Stimulated activated CD8-positive, alpha-beta memory T cell treated with anti-CD3 and anti-CD28 coated beads, Interleukin-4, amount 100 ng/mL, for 48 hours (primary cell): ENCODE data around the gene PCDHB1.

Experiments used
- DNase-seq: peaks from one replicate; pipeline ENCODE4 v3.0.0-alpha.2; 2020

Gene PCDHB1

GRCh38 chr5:141050622-141051520 is at the start of gene PCDHB1:
PCDHB1 (plus strand) TSS chr5:141051374; CDS start chr5:141051471, 97 bp downstream.
- no peak for DNase-seq

- no peak for DNase-seq
These were observed 49.7 kb upstream of the PCDHB1 start for GRCh38 chr5:141001446-141001843.

DNA sequence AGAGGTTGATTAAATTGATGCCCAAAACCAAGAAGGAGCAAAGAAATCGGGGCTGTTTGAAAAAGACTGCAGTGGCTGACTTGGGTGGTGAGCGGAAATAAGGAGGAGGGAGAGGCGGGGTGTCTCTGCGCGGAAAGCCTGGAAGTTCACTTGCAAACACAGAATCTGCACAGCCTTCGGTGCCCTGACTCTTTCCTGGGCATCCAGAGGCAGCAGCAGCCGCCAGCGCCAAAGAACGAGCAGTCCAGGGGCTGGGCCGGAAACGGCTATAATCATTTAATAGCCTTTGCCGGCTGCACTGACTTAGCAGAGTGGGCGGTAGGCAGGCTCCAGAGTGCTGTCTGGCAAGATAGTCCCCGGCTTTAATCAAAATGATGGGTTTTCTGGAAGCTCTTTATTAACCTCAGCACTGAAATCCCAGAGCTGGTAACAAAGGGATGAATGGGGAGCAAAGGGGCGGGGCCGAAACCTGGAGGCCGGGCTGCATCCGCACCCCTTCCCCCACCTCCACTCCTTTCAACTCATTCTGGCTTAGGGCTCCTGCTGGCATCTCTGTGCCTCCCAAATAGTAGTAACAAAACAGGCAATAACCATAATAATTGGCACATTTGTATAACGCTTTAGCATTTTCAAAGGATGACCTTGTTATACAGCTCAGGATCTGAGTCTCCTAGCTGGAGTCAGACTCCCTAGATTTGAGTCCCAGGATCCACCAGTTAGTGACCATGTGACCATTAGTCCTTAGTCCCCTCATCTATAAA is 49.1 kb upstream of the PCDHB1 start:
- DNase-seq: no peak

DNA sequence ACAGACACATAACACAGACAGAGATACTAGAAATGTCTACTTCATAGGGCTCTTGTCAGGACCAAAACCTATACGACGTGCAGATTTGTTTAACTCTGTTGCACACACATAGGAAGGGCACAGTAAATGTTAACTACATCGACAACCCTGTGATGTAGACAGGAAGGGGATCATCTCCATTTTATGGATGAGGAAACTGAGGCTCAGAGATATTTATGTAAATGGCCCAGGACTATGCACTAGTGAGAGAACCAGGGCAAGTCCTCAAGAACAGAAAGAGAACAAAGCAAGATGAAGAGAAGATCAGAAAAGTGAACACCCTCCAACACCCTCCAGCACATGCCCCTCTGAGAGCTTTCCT is 48.6 kb upstream of the PCDHB1 start:
- no peak for DNase-seq

GRCh38 chr5:141003031-141003430 is 48.1 kb upstream of the PCDHB1 start:
- DNase-seq: no peak

DNA sequence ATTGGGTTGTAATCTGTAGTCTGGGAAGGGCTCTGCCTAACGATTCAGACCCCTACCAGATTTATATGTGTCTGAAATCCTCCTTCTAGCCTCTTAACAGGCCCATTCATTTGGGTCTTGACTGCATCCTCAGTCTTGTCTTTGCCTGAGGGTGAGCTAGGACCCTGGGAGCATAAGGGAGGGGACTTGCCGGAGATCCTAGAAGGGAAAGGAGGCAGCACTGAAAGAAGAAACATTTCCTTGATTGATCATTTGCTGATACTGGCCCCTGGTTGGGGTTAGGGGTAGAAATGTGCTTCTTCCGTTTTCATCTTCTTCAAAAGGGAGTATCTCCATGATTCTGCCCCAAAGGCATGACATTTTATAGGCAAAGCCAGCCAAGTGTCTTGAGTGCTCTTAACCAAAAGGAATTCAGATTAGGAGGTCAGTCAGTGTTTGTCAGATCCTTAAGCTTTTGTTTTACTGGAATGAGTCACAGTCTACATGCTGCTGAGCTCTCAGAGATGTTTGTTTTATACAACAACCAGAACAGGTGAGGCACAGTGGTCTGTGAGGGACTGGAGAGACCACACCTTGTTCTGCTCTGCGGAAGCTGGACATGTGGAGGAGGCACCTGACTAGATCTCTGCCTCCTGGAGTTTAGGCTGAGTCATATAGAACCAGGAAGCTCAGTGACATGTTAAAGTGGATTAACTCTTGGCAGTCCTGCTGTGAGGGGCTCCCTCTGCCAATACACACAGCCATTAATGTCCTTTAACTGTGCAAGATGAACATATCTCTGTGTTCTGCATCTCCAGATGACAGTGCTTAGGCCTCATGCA is 47.2 kb upstream of the PCDHB1 start:
- DNase-seq: no peak

- DNase-seq: no peak
These were observed 43.4 kb upstream of the PCDHB1 start for GRCh38 chr5:141007791-141008190.

DNA sequence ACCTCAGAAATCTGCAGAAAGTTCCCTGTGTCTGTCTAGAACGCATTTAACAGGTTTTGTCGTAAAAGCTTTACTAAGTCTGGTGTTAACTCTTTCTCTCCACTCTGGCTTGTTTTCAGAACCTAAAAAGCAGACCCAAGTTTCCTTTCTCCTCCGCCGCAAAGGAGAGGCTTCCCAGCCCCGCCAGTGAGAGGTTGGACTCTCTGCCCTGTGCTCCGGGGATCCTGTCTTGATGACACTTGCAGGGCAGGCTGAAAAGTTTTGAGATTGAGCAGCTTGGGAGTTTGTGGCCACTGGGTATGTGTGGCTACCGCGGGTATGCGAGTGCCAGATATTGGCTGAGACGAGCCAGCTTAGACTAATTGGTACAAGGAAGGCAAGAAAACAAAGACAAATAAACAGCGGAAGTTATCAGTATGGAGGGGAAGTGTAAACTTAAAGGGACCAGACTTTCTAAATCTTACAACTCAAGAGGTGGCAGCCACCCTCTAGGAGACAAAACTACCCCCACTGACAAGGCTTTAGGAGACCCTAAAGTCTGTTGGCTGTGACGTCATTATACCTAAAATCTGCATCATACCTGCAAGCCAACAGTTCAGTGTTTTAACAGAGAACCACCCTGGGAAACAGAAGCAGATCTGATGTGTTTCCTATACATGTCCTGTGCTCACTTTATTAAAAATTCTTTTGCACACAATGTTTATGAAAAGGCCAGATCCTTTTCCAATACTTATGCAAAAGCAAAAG is 41.0 kb upstream of the PCDHB1 start:
- no peak for DNase-seq

DNA sequence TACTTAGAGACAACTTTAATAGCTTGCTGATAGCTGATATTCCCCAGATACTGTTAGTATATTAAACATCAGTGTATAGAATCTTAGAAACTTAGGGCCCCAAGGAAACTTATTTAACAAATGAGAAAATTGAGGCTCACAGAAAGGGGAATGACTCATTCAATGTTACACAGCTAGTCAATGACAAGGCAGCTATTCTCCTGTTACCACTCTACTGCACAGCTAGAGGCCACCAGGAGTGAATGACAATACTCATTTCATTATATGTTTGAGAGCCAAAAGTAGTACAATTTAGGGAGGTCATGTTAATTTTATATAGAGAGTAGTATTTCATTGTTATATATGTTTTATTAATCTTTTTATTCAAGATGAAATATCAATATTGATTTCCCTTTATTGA is 33.2 kb upstream of the PCDHB1 start:
- no peak for DNase-seq

DNA sequence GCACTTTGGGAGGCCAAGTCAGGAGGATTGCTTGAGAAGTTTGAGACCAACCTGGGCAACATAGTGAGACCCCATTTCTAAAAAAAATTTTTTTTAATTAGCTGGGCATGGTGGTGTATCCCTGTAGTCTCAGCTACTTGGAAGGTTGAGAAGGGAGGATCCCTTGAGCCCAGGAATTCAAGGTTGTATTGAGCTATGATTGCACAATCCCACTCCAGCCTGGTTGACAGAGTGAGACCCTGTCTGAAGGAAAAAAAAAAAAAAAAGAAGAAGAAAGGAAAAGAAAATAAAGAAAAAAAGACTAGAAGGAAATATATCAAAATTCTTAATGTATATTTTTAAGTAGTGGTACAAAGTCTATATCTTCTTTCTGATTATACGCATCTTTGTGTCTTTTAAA is 28.8 kb upstream of the PCDHB1 start:
- DNase-seq: no peak

DNA sequence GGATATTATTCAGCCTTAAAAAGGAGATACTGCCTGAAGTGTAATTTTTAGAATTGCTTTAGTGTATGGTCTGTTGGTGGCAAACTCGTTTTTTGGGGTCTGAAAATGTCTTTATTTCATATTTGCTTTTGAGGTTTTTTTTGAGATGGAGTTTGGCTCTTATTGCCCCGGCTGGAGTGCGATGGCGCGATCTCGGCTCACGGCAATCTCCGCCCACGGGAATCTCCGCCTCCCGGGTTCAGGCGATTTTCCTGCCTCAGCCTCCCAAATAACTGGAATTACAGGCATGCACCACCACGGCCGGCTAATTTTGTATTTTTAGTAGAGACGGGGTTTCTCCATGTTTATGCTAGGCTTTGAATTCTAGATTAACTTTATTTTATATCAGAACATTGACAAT is 20.2 kb upstream of the PCDHB1 start:
- DNase-seq: no peak

- DNase-seq: no peak
These were observed 18.5 kb upstream of the PCDHB1 start for GRCh38 chr5:141032626-141033025.

- DNase-seq: no peak
These were observed 12.1 kb upstream of the PCDHB1 start for GRCh38 chr5:141039061-141039460.

- DNase-seq: no peak
These were observed 11.7 kb upstream of the PCDHB1 start for GRCh38 chr5:141039517-141039916.

DNA sequence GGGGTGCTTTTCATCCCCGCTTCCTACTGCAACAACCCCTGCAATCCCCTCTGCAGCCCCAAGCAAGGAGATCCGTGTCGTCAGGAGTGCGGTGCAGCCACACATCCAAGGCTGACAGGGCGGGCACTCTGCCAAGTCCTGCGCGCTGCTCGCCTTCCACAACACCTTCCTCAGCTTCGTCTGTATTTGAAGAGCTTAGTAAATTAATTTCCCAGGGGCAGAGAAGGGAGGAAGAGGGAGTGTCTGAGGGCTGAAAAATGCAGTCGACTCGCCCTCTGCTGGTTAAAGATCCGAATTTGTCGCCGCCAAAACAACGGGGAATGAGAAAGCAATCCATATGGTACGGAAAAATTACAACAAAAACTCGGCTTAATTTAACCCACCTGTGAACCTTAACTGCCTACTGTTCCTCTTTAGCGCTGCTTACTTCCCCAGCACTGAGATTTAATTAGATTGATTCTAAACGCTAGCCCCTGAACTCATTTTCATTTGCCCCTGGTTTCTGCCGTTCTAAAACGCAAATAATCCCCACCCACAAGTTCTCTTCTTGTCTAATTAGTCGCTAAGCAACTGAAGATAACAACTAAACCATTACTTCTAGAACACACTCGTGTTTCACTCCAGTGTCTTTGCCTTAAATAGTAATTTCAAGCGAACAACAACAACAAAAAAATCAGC is 10.9 kb upstream of the PCDHB1 start:
- no peak for DNase-seq

- peak; percentile 85 for DNase-seq
These were observed 10.3 kb upstream of the PCDHB1 start for GRCh38 chr5:141040771-141041426.

DNA sequence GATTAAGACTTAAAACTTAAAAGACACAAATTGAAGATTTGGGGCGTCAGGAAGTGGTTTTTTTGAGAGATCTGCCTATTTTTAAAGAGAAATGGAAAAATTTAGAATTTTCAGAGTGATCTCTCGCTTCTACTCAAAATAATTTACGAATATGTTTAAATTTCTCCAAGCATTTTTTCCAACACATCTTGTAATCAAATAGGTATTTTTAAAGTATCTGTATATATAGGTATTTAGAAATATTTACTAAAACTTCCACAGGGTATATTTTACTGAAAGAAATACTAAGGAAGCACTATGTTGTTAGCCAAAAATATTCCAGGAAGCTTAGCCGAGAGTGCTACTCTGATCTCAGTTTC is 9.8 kb upstream of the PCDHB1 start:
- no peak for DNase-seq

DNA sequence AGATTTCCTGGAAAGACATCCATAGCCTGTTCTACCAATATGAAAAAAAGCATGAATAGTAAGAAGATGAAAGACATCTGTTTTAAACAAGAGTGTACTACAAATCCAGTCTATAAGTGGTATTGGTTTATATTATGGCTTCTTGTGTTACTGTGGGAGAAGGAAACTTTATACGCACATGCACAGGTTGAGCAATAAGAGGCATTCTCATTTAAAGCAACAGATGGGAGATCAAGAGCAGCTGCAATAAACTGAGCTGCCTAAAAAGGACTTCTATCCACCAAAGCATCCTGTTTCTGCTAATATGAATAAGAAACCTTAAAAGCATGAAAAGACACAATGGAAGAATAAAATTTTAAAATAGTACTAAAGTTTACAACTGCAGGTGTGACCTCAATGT is 8.6 kb upstream of the PCDHB1 start:
- no peak for DNase-seq

GRCh38 chr5:141051521-141051866 is 320 bp downstream of the PCDHB1 start:
- DNase-seq: no peak

GRCh38 chr5:141077826-141078225 is 26.7 kb downstream of the PCDHB1 start:
- DNase-seq: no peak

GRCh38 chr5:141082228-141082627 is 31.1 kb downstream of the PCDHB1 start:
- DNase-seq: no peak
